ENCODE measurements around the gene ZNF664. TPM values are rescaled to one million over a fixed set of nuclear protein-coding genes. Genes with fewer than 3 reads are reported as not detected.

ZNF664 gene
- total RNA-seq, 1 experiment from 2014 or later: 124 TPM

DNA sequence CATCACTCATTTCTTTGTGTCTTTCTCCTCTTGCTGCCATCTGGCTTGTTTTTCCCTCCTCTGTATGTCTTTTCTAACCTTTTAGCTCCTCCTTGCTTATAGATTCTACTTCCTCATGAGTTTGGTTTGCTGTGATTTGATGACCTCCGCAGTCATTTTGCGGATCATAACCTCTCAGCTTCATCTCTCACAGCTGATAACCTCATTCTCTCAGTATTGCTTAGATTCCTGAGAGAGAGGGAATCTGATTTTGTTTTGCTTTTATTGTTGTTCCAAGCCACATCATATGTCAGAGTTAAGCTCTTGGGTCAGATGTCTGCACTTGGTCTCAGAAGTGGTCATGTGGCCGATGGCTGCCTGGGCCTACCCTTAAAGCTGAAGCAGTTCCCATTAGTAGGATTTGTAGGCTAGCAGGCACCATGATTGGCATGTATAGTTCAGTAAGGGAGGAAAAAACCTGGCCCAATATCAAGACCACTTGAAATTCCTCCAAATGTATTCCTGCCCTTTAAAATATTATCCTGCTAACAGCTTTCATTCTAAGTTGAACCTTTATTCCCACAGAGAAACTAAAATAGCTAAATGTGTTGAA, 13.5 kb downstream of the ZNF664 start (continued):
- TF ChIP-seq REST (IDR thresholded peaks at IDR 0.05; ENCODE audit: low read depth): no peak
- TF ChIP-seq TCF7L2 (IDR thresholded peaks at IDR 0.05; ENCODE audit: borderline replicate concordance, extremely low read depth, insufficient read depth, insufficient read length): no peak
- no peak for TF ChIP-seq CBX3 (IDR thresholded peaks at IDR 0.05; ENCODE audit: low read depth)
- TF ChIP-seq, protein P1, sequence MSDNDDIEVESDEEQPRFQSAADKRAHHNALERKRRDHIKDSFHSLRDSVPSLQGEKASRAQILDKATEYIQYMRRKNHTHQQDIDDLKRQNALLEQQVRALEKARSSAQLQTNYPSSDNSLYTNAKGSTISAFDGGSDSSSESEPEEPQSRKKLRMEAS (IDR thresholded peaks at IDR 0.05): no peak
- no peak for TF ChIP-seq ZNF274 (IDR thresholded peaks at IDR 0.05; ENCODE audit: low read depth, low read length)
- TF ChIP-seq EGR1 (IDR thresholded peaks at IDR 0.05; ENCODE audit: low read depth): no peak
- no peak for TF ChIP-seq SP1 (IDR thresholded peaks at IDR 0.05; ENCODE audit: low read depth)
- TF ChIP-seq ELF1 (IDR thresholded peaks at IDR 0.05; ENCODE audit: borderline replicate concordance, low read depth): no peak

DNA sequence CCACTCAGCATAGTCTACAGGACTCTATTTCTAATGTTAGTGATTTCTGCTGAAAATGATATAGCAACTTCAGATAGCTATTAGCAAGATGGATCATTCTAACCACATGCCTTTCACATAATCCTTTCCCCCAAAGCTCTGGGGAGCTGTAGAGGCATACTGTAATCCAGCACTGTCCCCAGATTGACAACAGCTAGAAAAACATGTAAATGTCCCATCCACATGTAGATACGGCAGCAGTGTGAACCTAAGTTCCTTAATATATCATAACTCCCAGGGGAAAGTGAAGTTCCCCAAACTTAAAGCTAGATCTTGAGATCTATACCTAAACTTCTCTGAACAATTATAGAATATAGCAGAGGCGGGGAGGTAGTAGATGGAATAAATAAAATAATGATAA, 14.0 kb downstream of the ZNF664 start:
- no peak overlapping the region for H3K4me2 ChIP-seq (ENCODE audit: low read length)
- no peak overlapping the region for H3K27ac ChIP-seq (ENCODE audit: low read depth, low read length)
- BruUV-seq (replicated peaks): no TSS peak
- ChIA-PET POLR2A (no interaction called here), CTCF (interaction anchor here (1.0 to 1.3 kb wide), 2 partner anchors 11 to 45 kb away, joined by 3 to 5 read pairs; no protein-coding TSS in a partner anchor), RAD21 (ENCODE audit: low non-redundant PET in 1 of 2, low total read pairs in 2 of 2, uncharacterized antibody in 2 of 2, unreplicated experiment in 2 of 2) (no interaction called here)
- no peak overlapping the region for H3K4me3 ChIP-seq (replicated peaks in 1 of 2; ENCODE audit: low read depth in 1 of 2, low read length in 2 of 2)
- no peak for ATAC-seq
- H3K9me3 ChIP-seq (ENCODE audit: control insufficient read depth in 1 of 2, insufficient read depth in 1 of 2, low read depth in 1 of 2, low read length in 2 of 2): no peaks in the 10 kb centered on the region
- DNase-seq (ENCODE audit: low read depth, low spot score): no peak
- H3K36me3 ChIP-seq (ENCODE audit: control insufficient read depth in 1 of 2, insufficient read depth in 2 of 2, low read length in 2 of 2): peaks cover 16 to 17% of the 10 kb centered on the region in 2 experiments; a peak in 3 of 4 replicates
- no peaks in the 10 kb centered on the region for H3K9me2 ChIP-seq (ENCODE audit: insufficient read depth)
- no peak overlapping the region for H3K9ac ChIP-seq (ENCODE audit: low read length)
- intact Hi-C loops (cut with micrococcal nuclease): no loop called here
- no peaks in the 10 kb centered on the region for H3K27me3 ChIP-seq (ENCODE audit: insufficient read depth, low read length)
- peaks cover 82% of the 10 kb centered on the region for H3K79me2 ChIP-seq (ENCODE audit: insufficient read depth, low read length)
- H3K4me1 ChIP-seq (ENCODE audit: control insufficient read depth in 1 of 2, insufficient read depth in 2 of 2, low read length in 2 of 2): no peaks in the 10 kb centered on the region
- 0 out of 2 replicates have a peak, but pooled peaks cover 4% of the 10 kb centered on the region for H4K20me1 ChIP-seq (ENCODE audit: insufficient read depth)
- H2AFZ ChIP-seq (ENCODE audit: low read depth, low read length, poor library complexity, severe bottlenecking): no peak overlapping the region
- TF ChIP-seq YY1 (IDR thresholded peaks at IDR 0.05; ENCODE audit: extremely low read depth, insufficient replicate concordance, low read depth, low read length): no peak
- TF ChIP-seq CBX3 (IDR thresholded peaks at IDR 0.05; ENCODE audit: low read depth): no peak
- TF ChIP-seq SRF (IDR thresholded peaks at IDR 0.05; ENCODE audit: low read depth): no peak
- no peak for TF ChIP-seq CTCF (IDR thresholded peaks at IDR 0.05 in 2 of 3, conservative IDR thresholded peaks at IDR 0.05 in 1 of 3; ENCODE audit: borderline replicate concordance in 1 of 3, insufficient read depth in 1 of 3, low read depth in 2 of 3, low read length in 2 of 3)
- TF ChIP-seq EGR1 (IDR thresholded peaks at IDR 0.05; ENCODE audit: low read depth): no peak
- no peak for TF ChIP-seq SP1 (IDR thresholded peaks at IDR 0.05; ENCODE audit: low read depth)
- TF ChIP-seq REST (IDR thresholded peaks at IDR 0.05; ENCODE audit: low read depth): no peak
- no peak for TF ChIP-seq SIN3A (IDR thresholded peaks at IDR 0.05; ENCODE audit: low read depth)
- no peak for TF ChIP-seq EZH2 (IDR thresholded peaks at IDR 0.05)
- TF ChIP-seq ELF1 (IDR thresholded peaks at IDR 0.05; ENCODE audit: borderline replicate concordance, low read depth): no peak
- no peak for TF ChIP-seq FOSL1 (IDR thresholded peaks at IDR 0.05; ENCODE audit: low read depth)

All from HCT116 (cell line).